Thyroid gland (tissue), 4 donors: ENCODE measurements around the gene MAP3K5. TPM values are rescaled to one million over a fixed set of nuclear protein-coding genes. Genes with fewer than 3 reads are reported as not detected.

Experiments used
- DNase-seq, 2 donors: peaks; one replicate each; pipeline ENCODE4 v3.0.0-alpha.2; 2019
- H3K27ac ChIP-seq, 3 donors: fragments of 200-600 bp; sonication (generic); 1 replicate in 2 of 3; 2 replicates in 1 of 3; pipeline ENCODE4 v1.5.1; 2016 to 2019; ENCODE audit warnings: mild to moderate bottlenecking in 1 of 3, moderate library complexity in 1 of 3
- H3K27me3 ChIP-seq: fragments of 200-600 bp; sonication (generic); one replicate; pipeline ENCODE4 v1.5.1; 2019
- H3K36me3 ChIP-seq, 2 donors: fragments of 200-600 bp; sonication (generic); one replicate each; pipeline ENCODE4 v1.5.1; 2016 to 2019
- H3K4me1 ChIP-seq, 2 donors: fragments of 200-600 bp; sonication (generic); one replicate each; pipeline ENCODE4 v1.5.1; 2017 to 2019
- H3K4me3 ChIP-seq, 3 donors: fragments of 200-600 bp; sonication (generic); replicated peaks in 1 of 3; 1 replicate in 2 of 3; 2 replicates in 1 of 3; pipeline ENCODE4 v1.5.1; 2016; ENCODE audit warnings: mild to moderate bottlenecking in 1 of 3
- H3K9me3 ChIP-seq: fragments of 200-600 bp; sonication (generic); one replicate; pipeline ENCODE4 v1.5.1; 2017
- CTCF ChIP-seq, 6 experiments: fragments of 200-600 bp in 3 of 6; fragments of 450-650 bp in 3 of 6; sonication (generic) in 3 of 6; IDR thresholded peaks; one replicate each; pipeline ENCODE4 v1.5.1; 2016 to 2019; ENCODE audit warnings: antibody characterized with exemption in 6 of 6, mild to moderate bottlenecking in 2 of 6, inconsistent platforms in 1 of 6, moderate library complexity in 1 of 6
- POLR2A ChIP-seq, 2 donors: fragments of 450-650 bp; IDR thresholded peaks; one replicate each; pipeline ENCODE4 v1.6.1; 2017; ENCODE audit warnings: antibody characterized with exemption in 2 of 2, mild to moderate bottlenecking in 2 of 2, moderate library complexity in 1 of 2
- WGBS, 2 donors: methylation state at CpG; one replicate each; pipeline ENCODE4 v1.1.5; 2017; 5-methylcytosine and 5-hydroxymethylcytosine counted together
- intact Hi-C: fragments of 100-400 bp; cut with DNase I; formaldehyde crosslinking; loops from one replicate; pipeline ENCODE4 v1.15.1; 2023
- total RNA-seq, 4 donors: library from RNA; depleted of rRNA; stranded (reverse); fragments of >200 nt; gene quantifications; one replicate each; pipeline ENCODE4 v1.2.3, GENCODE V29; 2016

MAP3K5 gene
- 10 to 100 TPM; 28.1 to 68.0 (median 46.5) TPM for total RNA-seq

GRCh38 chr6:136792410-136793262 is at the start of gene MAP3K5:
TSS of gene MAP3K5 (minus strand) at chr6:136792477. CDS start at chr6:136792157, 320 bp downstream.
- TF ChIP-seq CTCF (IDR thresholded peaks at IDR 0.05) (peak; percentile 25 to 92 (median 73)), POLR2A (IDR thresholded peaks at IDR 0.05) (peak in 1 of 2 donors; percentile 84)
- peak; percentile 93 to 96 for DNase-seq
- no peaks in the 10 kb centered on the region for H3K27me3 ChIP-seq
- WGBS, 2 donors, result 0% methylated on average over 27 to 31 of the region's 89 CpGs
- peak within 1 kb of the TSS; percentile 97 to 100 (median 98) for H3K27ac ChIP-seq
- intact Hi-C loops, result loop anchor here (2.0 to 5.0 kb wide), 2 partner anchors 148 to 210 kb away; no protein-coding TSS in a partner anchor
- no peaks in the 10 kb centered on the region for H3K36me3 ChIP-seq
- H3K9me3 ChIP-seq, result no peaks in the 10 kb centered on the region
- H3K4me1 ChIP-seq, result peaks cover 19 to 29% of the 10 kb centered on the region in 2 donors
- peak within 1 kb of the TSS; percentile 80 to 93 (median 83) for H3K4me3 ChIP-seq

GRCh38 chr6:136840276-136841001 is 48.2 kb upstream of the MAP3K5 start:
- Histone ChIP-seq H3K9me3 (no peaks in the 10 kb centered on the region), H3K27ac (no peak overlapping the region), H3K36me3 (no peaks in the 10 kb centered on the region), H3K4me1 (peaks cover 0 to 4% of the 10 kb centered on the region in 2 donors), H3K27me3 (no peaks in the 10 kb centered on the region), H3K4me3 (no peak overlapping the region)
- WGBS, 2 donors, result 83 to 87% methylated on average over 4 of the region's 4 CpGs
- TF ChIP-seq CTCF (IDR thresholded peaks at IDR 0.05), result no peak
- no peak for DNase-seq
- intact Hi-C loops, result no loop called here

GRCh38 chr6:136831873-136832562 is 39.7 kb upstream of the MAP3K5 start:
- H3K27ac ChIP-seq, result no peak overlapping the region
- TF ChIP-seq CTCF (IDR thresholded peaks at IDR 0.05) (no peak), POLR2A (IDR thresholded peaks at IDR 0.05) (no peak)
- 100% methylated on average over 1 of the region's 1 CpG for WGBS, 2 donors
- H3K36me3 ChIP-seq, result no peaks in the 10 kb centered on the region
- no peaks in the 10 kb centered on the region for H3K27me3 ChIP-seq
- H3K9me3 ChIP-seq, result no peaks in the 10 kb centered on the region
- H3K4me3 ChIP-seq, result no peak overlapping the region
- H3K4me1 ChIP-seq, result no peaks in the 10 kb centered on the region
- DNase-seq, result no peak
- intact Hi-C loops, result no loop called here

- Histone ChIP-seq H3K4me1 (peaks cover 3 to 9% of the 10 kb centered on the region in 2 donors), H3K9me3 (no peaks in the 10 kb centered on the region), H3K4me3 (no peak overlapping the region), H3K36me3 (no peaks in the 10 kb centered on the region), H3K27me3 (no peaks in the 10 kb centered on the region), H3K27ac (no peak overlapping the region)
- intact Hi-C loops, result no loop called here
- 60 to 71% methylated on average over 6 of the region's 6 CpGs for WGBS, 2 donors
- TF ChIP-seq POLR2A (IDR thresholded peaks at IDR 0.05) (no peak), CTCF (IDR thresholded peaks at IDR 0.05) (no peak)
- peak; percentile 56 to 72 for DNase-seq
Measured at GRCh38 chr6:136826216-136826615, 33.9 kb upstream of the MAP3K5 start.
